GM12878 (cell line): ENCODE results near the gene GRIK2. TPM values are rescaled to one million over a fixed set of nuclear protein-coding genes. Genes with fewer than 3 reads are reported as not detected.

Source experiments
- ATAC-seq: fragments of 200-7000 bp; cut with Tn5 transposase; 3 replicates; pipeline ENCODE4 v1.9.1; 2020; ENCODE audit warnings: mild to moderate bottlenecking, moderate library complexity
- BruUV-seq: library from RNA; stranded (reverse); fragments of 400-500 nt; replicated peaks from 2 replicates; lab custom pipeline; 2021; lab: Mats Ljungman, UMichigan
- CTCF ChIA-PET: fragments of 300-600 bp; sonication (Branson Sonifier 250); formaldehyde crosslinking; extraction: SDS; loops from one replicate; lab custom pipeline; 2021; ENCODE audit warnings: inconsistent platforms; lab: Yijun Ruan, JAX
- POLR2A ChIA-PET: fragments of 350-600 bp; formaldehyde crosslinking; extraction: SDS; loops from one replicate; lab custom pipeline; 2021; ENCODE audit warnings: inconsistent platforms; lab: Charles Lee
- RAD21 ChIA-PET: fragments of 300-600 bp; sonication (Branson Sonifier 250); formaldehyde crosslinking; loops from one replicate; lab custom pipeline; 2023; ENCODE audit warnings: antibody characterized with exemption; ENCODE audit not compliant: unreplicated experiment; lab: Charles Lee
- SMC1A ChIA-PET: fragments of 300-600 bp; sonication (Branson Sonifier 250); formaldehyde crosslinking; loops from one replicate; lab custom pipeline; 2023; ENCODE audit not compliant: unreplicated experiment, uncharacterized antibody; lab: Charles Lee
- DNase-seq: peaks from one replicate; pipeline ENCODE4 v3.0.0-alpha.2; 2011; ENCODE audit warnings: low read depth, low spot score
- FAIRE-seq: peaks from 3 replicates; lab custom pipeline; 2011; peaks lifted over from hg19 to GRCh38; lab: Jason Lieb, UNC
- H2AFZ ChIP-seq: 2 replicates; pipeline ENCODE4 v1.6.0; 2011; ENCODE audit warnings: low read depth, low read length, control low read depth; ENCODE audit not compliant: control insufficient read depth
- H3K27ac ChIP-seq: 2 replicates; pipeline ENCODE4 v1.5.1; 2011; ENCODE audit warnings: control low read depth; ENCODE audit not compliant: control insufficient read depth, insufficient read depth
- H3K27me3 ChIP-seq, 2 experiments: replicated peaks in 1 of 2; 2 replicates each; pipeline versions ENCODE4 v1.6.0 to v1.6.1; 2011; ENCODE audit warnings: low read length in 1 of 2; ENCODE audit not compliant: control insufficient read depth in 2 of 2, insufficient read depth in 2 of 2
- H3K36me3 ChIP-seq, 2 experiments: 2 replicates each; pipeline ENCODE4 v1.5.1; 2011; ENCODE audit warnings: low read length in 1 of 2; ENCODE audit not compliant: control insufficient read depth in 2 of 2, insufficient read depth in 2 of 2
- H3K4me1 ChIP-seq: 2 replicates; pipeline ENCODE4 v1.6.1; 2011; ENCODE audit warnings: mild to moderate bottlenecking, low read length, moderate library complexity, mixed read lengths; ENCODE audit not compliant: control insufficient read depth, insufficient read depth
- H3K4me2 ChIP-seq: 2 replicates; pipeline ENCODE4 v1.6.0; 2011; ENCODE audit warnings: control low read depth; ENCODE audit not compliant: control insufficient read depth, insufficient read depth
- H3K4me3 ChIP-seq: fragments of 200-600 bp; sonication (generic); 2 replicates; pipeline ENCODE4 v1.5.1; 2016
- H3K79me2 ChIP-seq: 2 replicates; pipeline ENCODE4 v1.6.0; 2011; ENCODE audit warnings: low read length; ENCODE audit not compliant: control insufficient read depth, insufficient read depth
- H3K9ac ChIP-seq: 2 replicates; pipeline ENCODE4 v1.8.0; 2011; ENCODE audit warnings: low read length, control low read depth, mixed read lengths; ENCODE audit not compliant: control insufficient read depth, insufficient read depth
- H3K9me3 ChIP-seq: replicated peaks from 3 replicates; pipeline ENCODE4 v1.5.1; 2011; ENCODE audit warnings: mild to moderate bottlenecking, low read length; ENCODE audit not compliant: control insufficient read depth, insufficient read depth
- H4K20me1 ChIP-seq: 2 replicates; pipeline ENCODE4 v1.6.0; 2011; ENCODE audit not compliant: control insufficient read depth, insufficient read depth
- BHLHE40 ChIP-seq, 2 experiments: fragments of 450-650 bp in 1 of 2; IDR thresholded peaks; 2 replicates each; pipeline ENCODE4 v1.6.1; 2011 to 2017; ENCODE audit warnings: low read depth in 2 of 2, borderline replicate concordance in 1 of 2, improper control_type of control experiment in 1 of 2, low read length in 1 of 2, mild to moderate bottlenecking in 1 of 2
- CEBPB ChIP-seq, 2 experiments: fragments of 150-350 bp in 1 of 2; IDR thresholded peaks; 2 replicates each; pipeline ENCODE4 v1.6.1; 2012 to 2014; ENCODE audit warnings: low read depth in 2 of 2, low read length in 2 of 2, borderline replicate concordance in 1 of 2, inconsistent platforms in 1 of 2
- GABPA ChIP-seq: IDR thresholded peaks from 2 replicates; pipeline ENCODE4 v1.6.1; 2014; ENCODE audit warnings: antibody characterized with exemption, low read depth, mild to moderate bottlenecking, inconsistent platforms
- MEF2A ChIP-seq: IDR thresholded peaks from 2 replicates; pipeline ENCODE4 v1.6.1; 2011; ENCODE audit warnings: low read depth, mild to moderate bottlenecking, low read length, moderate library complexity; ENCODE audit not compliant: insufficient read depth
- MTA2 ChIP-seq: fragments of 450-650 bp; IDR thresholded peaks from 2 replicates; pipeline ENCODE4 v1.6.1; 2016; ENCODE audit warnings: low read depth, mild to moderate bottlenecking, moderate library complexity
- PAX8 ChIP-seq: fragments of 450-650 bp; IDR thresholded peaks from 2 replicates; pipeline ENCODE4 v1.6.1; 2017; ENCODE audit warnings: mild to moderate bottlenecking, moderate library complexity
- POLR2AphosphoS5 ChIP-seq: IDR thresholded peaks from 2 replicates; pipeline ENCODE4 v1.6.1; 2011; ENCODE audit warnings: mild to moderate bottlenecking, low read length, inconsistent platforms
- RAD51 ChIP-seq: fragments of 450-650 bp; IDR thresholded peaks from 2 replicates; pipeline ENCODE4 v1.6.1; 2016; ENCODE audit warnings: moderate library complexity, mild to moderate bottlenecking, inconsistent platforms
- RBBP5 ChIP-seq: fragments of 200-600 bp; sonication (generic); conservative IDR thresholded peaks from 2 replicates; pipeline ENCODE4 v1.6.1; 2016
- RFX5 ChIP-seq: IDR thresholded peaks from 2 replicates; pipeline ENCODE4 v1.6.1; 2011; ENCODE audit warnings: low read depth, low read length, improper control_type of control experiment
- TAF1 ChIP-seq: IDR thresholded peaks from 2 replicates; pipeline ENCODE4 v1.6.1; 2011; ENCODE audit warnings: mild to moderate bottlenecking, low read depth, low read length, borderline replicate concordance
- TBL1XR1 ChIP-seq: IDR thresholded peaks from 2 replicates; pipeline ENCODE4 v1.6.1; 2012; ENCODE audit warnings: low read depth, low read length, improper control_type of control experiment
- TCF7 ChIP-seq: IDR thresholded peaks from 2 replicates; pipeline ENCODE4 v1.6.1; 2014; ENCODE audit warnings: antibody characterized with exemption, borderline replicate concordance
- ZNF274 ChIP-seq: IDR thresholded peaks from one replicate; pipeline ENCODE4 v1.8.0; 2011; ENCODE audit not compliant: insufficient read length, insufficient read depth
- WGBS: methylation state at CpG from one replicate; pipeline ENCODE4 v1.1.6; 2016; ENCODE audit warnings: low lambda C conversion rate; ENCODE audit not compliant: insufficient replicate concordance, insufficient coverage; ENCODE audit errors: missing lambda C conversion rate; 5-methylcytosine and 5-hydroxymethylcytosine counted together
- in situ Hi-C: fragments of 300-500 bp; cut with MboI; formaldehyde crosslinking; loops from 9 replicates; pipeline ENCODE4 v1.14.3; 2018; ENCODE audit warnings: mixed read lengths
- intact Hi-C: fragments of 100-400 bp; cut with micrococcal nuclease; formaldehyde crosslinking; loops from one replicate; pipeline ENCODE4 v1.14.2; 2022; ENCODE audit not compliant: unreplicated experiment
- polyA plus RNA-seq, 11 experiments: library from polyadenylated mRNA; depleted of rRNA in 4 of 11; unstranded in 6 of 11; stranded (reverse) in 5 of 11; fragments of >200 nt; fragmentation: Nextera tagmentation in 4 of 11; fragmentation: Illumina TruSeq in 1 of 11; extraction: Ambion mirVana in 4 of 11; extraction: Trizol in 1 of 11; gene quantifications; 1 replicate in 1 of 11; 2 replicates in 10 of 11; pipeline versions ENCODE4 v1.2.1 to v1.2.3, GENCODE V29; 2011 to 2016; ENCODE audit warnings: inconsistent platforms in 2 of 11, missing spikeins in 2 of 11, low read depth in 1 of 11
- total RNA-seq, 4 experiments: library from RNA; depleted of rRNA in 3 of 4; stranded (reverse); fragments of >200 nt in 3 of 4; fragmentation: Illumina TruSeq in 1 of 4; extraction: Trizol in 1 of 4; gene quantifications; 2 replicates each; pipeline versions ENCODE4 v1.2.1 to v1.2.3, GENCODE V29; 2013 to 2021

GRIK2 gene
- total and polyA plus RNA-seq, 10 of the 15 experiments (the other 5 are each of a cell fraction or from before 2014, with no cell fraction given): not detected

GRCh38 chr6:101607111-101607690 is 213.7 kb downstream of the GRIK2 start:
- BruUV-seq: no TSS peak
- ChIA-PET POLR2A (no interaction called here), CTCF (interaction anchor here (0.7 kb wide), 1 partner anchor 1012 kb away, joined by 3 read pairs; no protein-coding TSS in a partner anchor), SMC1A (no interaction called here), RAD21 (no interaction called here)
- Histone ChIP-seq H4K20me1 (no peaks in the 10 kb centered on the region), H3K4me3 (no peak overlapping the region), H3K9me3 (no peaks in the 10 kb centered on the region), H3K27me3 (no peaks in the 10 kb centered on the region), H3K4me1 (no peaks in the 10 kb centered on the region), H3K36me3 (no peaks in the 10 kb centered on the region), H3K4me2 (no peak overlapping the region), H3K27ac (no peak overlapping the region), H3K9ac (no peak overlapping the region), H3K79me2 (no peaks in the 10 kb centered on the region), H2AFZ (no peak overlapping the region)
- FAIRE-seq (no peak), ATAC-seq (no peak), DNase-seq (no peak)
- 1% methylated on average over 4 of the region's 4 CpGs for WGBS
- TF ChIP-seq RBBP5 (no peak), RFX5 (no peak), GABPA (no peak), TCF7 (no peak), MTA2 (no peak), ZNF274 (no peak), BHLHE40 (IDR thresholded peaks at IDR 0.05; ENCODE audit: borderline replicate concordance in 1 of 2, low read depth in 2 of 2, low read length in 1 of 2) (no peak), TAF1 (no peak), TBL1XR1 (no peak), MEF2A (no peak), CEBPB (IDR thresholded peaks at IDR 0.05; ENCODE audit: borderline replicate concordance in 1 of 2, low read depth in 2 of 2, low read length in 2 of 2) (no peak), PAX8 (no peak), RAD51 (no peak), POLR2AphosphoS5 (no peak)
- intact Hi-C loops: no loop called here
- in situ Hi-C loops: no loop called here
